ENCODE results near the gene AFF3.
"Not testable (repeated sequence)": the region's sequence is repeated elsewhere in the genome, so short reads cannot be mapped to it uniquely, and the experiment has no call there.

Gene AFF3

GRCh38 chr2:100106460-100106859 is 35.9 kb downstream of the AFF3 start:
- DNase-seq (ENCODE audit: low spot score): no peak

GRCh38 chr2:100105678-100106054 is 36.7 kb downstream of the AFF3 start:
- DNase-seq (ENCODE audit: low spot score): no peak

GRCh38 chr2:100104718-100105677 is 37.4 kb downstream of the AFF3 start:
- peak; percentile 36 for DNase-seq (ENCODE audit: low spot score)

- DNase-seq (ENCODE audit: low spot score): not testable (repeated sequence)
Measured at GRCh38 chr2:100104265-100104664, 38.1 kb downstream of the AFF3 start.

DNA sequence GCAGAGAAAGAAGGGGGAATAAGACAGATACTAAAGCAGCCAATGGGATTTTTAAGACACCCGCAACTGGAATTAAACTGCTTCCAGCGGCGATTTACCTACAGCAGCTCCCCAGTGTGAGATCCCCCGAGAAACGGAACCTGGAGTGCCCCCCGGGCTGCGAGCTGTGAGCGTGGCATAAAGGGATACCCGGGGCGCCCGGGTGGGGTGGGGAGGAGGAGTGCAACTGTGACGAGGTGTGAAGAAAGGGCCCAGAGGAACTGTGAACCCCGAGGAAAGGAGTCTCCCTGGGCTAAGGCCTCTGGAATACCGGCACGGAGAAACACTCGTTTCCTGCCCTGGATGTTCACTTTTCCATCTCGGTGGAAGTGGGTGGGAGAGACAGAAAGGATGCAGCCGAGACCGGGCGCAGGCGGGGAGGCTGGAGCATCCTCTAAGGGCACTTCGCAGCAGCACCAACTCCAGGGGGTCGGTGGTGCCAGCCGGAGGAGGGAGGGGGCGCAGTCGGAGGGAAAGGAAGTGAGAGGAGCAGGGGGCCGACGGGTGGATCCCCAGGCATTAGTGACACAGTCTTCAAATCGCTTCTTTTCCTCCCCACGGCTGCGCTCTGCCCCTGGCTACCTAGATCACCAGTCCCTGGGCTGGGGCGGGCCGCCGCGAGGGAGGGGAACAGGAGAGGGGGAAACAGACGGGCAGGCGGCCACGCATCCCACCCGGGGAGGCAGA is 38.7 kb downstream of the AFF3 start:
- not testable (repeated sequence) for DNase-seq (ENCODE audit: low spot score)

DNA sequence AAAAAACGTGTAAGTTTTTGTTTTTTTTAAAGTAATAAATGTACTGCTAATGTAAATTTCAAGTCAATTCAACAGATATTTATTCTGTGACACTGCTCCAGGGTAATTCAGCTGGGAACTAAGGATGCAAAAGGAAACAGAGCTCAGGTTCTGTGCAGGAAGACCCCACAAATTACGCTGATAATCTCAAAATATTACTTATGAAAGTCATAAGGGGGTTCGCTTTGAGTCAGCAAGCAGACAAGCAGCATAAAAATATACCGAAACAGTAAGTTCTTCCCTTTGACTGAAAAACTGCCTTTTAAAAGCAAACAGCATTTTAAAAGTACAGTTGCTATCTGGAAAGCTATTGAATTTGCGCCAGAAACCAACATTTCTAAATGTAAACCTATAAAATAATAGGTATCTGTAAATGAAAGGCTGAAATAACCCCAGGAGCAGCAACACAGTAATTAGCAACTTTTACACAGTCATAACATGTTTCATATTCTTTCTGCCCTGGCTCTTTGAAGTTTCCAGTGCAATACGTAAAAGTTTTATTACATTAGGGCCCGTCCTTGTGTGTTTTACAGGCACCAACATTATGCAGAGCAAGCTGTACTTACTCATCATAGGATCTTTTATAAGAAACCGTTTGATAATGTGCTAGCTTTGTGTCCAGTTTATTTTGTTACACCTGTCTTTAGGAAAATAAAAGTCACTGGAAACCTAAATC is 39.8 kb downstream of the AFF3 start:
- DNase-seq (ENCODE audit: low spot score): not testable (repeated sequence)

DNA sequence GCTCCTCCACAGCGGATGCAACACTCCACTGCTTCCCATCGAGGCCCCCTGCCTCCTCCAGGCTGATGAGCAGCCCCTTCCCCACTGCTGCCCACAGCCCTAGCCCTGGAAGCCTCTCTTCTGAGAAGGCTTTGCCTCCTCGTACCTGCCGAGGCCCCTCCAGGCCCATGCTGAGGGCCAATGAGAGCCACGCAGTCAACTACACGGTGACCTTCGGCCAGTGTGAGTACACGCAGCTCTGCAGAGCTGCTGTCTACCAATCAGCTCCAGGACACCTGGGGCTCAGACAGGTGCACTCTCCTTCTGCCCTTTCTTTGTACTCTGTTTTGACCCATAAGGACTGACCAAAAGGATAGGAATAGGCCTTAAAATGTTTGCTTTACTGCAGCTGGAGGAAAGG is 43.5 kb downstream of the AFF3 start:
- not testable (repeated sequence) for DNase-seq (ENCODE audit: low spot score)

- DNase-seq (ENCODE audit: low spot score): not testable (repeated sequence)
Measured at GRCh38 chr2:100097611-100098294, 44.6 kb downstream of the AFF3 start.

DNA sequence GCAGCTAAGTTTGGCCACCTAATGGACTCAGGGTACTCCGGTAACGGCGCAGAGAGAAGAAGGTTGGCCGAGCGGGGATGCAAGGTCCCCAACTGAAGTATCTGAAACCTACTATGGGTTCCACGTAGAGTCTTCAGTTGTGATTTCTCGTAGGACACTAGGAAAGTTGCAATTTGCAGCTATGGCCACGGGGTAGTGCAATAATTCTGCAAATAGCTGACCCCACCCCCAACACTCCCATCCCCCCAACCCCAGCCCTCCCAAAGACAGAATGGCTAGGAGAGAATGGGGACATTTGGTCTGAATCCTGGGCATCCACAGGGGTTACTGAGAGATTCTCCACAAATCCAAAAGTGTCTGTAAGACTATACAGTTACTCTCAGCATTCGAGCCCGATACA is 46.5 kb downstream of the AFF3 start:
- DNase-seq (ENCODE audit: low spot score): not testable (repeated sequence)

- not testable (repeated sequence) for DNase-seq (ENCODE audit: low spot score)
Measured at GRCh38 chr2:100091807-100092206, 50.6 kb downstream of the AFF3 start.

DNA sequence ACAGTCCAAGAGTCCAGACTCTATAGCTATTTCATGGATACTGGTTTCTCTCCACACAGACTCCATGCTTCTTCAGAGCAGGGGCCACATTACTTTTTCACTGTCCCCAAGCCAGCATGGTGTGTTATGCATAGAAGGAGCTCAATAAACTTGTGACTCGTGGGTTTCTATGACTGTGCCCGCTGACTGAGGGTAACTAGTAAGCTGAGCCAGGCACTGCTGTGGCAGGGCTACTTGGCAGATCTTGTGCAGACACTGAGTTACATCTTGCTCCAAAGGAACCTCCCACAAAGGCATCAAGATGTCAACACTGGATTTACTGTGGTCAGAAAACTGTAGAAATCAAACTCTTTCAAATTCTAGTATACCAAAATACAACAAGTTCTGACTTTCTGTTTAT is 56.6 kb downstream of the AFF3 start:
- not testable (repeated sequence) for DNase-seq (ENCODE audit: low spot score)

- DNase-seq (ENCODE audit: low spot score): not testable (repeated sequence)
Measured at GRCh38 chr2:100083421-100084216, 58.8 kb downstream of the AFF3 start.

DNA sequence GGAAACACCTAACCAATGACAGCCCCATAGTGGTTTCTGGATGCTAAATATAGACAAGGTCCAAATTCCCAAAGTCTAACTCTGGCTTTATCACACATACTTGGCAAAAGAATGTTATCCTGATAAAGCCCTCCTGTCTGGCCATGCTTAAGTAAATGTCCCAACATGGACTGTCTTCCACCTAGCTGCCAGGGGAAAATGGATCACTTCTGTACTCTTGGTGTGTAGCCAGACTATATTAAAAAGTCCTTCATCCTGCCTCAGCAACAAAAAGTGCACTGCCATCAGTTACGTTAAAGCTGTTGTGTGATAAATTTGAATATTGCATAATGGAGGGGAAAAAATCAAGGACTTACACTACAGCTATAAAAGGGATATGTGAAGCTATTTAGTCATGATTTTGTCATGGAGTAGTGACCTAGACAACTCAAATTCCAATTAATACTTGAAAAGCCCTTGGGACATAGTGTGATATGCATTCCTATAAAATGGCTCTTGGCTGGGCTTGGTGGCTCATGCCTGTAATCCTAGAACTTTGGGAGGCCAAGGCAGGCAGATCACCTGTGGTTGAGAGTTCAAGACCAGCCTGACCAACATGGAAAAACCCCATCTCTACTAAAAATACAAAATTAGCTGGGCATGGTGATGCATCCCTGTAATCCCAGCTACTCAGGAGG is 60.0 kb downstream of the AFF3 start:
- DNase-seq (ENCODE audit: low spot score): not testable (repeated sequence)

- DNase-seq (ENCODE audit: low spot score): no peak
Measured at GRCh38 chr2:100077935-100078334, 64.5 kb downstream of the AFF3 start.

DNA sequence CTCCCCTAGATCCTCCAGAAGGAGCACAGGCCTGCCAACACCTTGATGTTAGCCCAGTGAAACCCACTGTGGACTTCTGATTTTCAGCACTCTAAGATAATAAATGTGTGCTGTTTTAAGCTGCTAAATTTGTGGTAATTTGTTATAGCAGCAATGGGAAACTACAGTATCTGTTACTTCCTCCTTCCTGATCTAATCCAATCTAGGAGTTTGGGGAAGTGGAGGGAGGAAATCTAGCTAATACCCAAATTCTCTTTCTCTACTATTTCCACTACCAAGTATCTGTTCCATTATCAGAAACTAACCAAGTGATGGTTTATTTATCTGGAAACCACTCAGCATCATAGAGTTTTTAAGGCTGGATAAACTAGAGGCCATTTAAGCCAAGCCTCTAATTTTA is 64.9 kb downstream of the AFF3 start:
- no peak for DNase-seq (ENCODE audit: low spot score)

GRCh38 chr2:100075532-100075931 is 66.9 kb downstream of the AFF3 start:
- no peak for DNase-seq (ENCODE audit: low spot score)

GRCh38 chr2:100073110-100073509 is 69.3 kb downstream of the AFF3 start:
- no peak for DNase-seq (ENCODE audit: low spot score)

GRCh38 chr2:100072503-100072902 is 69.9 kb downstream of the AFF3 start:
- no peak for DNase-seq (ENCODE audit: low spot score)

DNA sequence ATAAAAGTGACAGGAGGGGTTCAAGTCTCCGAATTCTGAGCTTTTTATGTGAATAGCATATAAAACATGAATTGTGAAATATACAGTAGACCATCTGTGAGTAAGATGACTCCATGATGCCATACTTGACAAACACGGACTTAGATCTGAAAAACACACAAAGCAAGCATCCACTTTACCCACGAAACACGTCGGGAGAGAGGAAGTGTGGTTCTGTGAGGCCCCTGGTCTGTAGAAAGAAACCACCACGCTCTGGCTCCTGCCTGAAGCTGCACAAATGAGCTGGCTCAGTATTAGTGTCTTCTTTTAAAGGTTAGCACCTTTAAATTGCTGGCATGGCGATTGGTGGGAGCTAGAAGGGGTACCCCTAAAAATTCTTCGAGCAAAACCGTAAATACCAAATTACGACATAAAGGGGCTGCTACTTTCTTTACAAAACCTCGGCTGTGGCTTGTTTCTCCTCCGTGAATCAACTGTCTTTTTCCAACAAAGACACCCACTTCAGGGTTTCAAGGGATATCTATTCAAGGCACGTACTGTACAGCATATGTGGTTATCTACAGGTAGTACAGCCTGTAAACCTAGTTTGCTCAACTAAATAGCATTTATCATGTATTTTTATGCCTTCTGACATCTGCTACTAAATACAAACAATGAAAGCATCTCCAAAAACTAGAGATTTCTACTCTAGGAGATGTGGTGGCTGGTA is 70.9 kb downstream of the AFF3 start:
- DNase-seq (ENCODE audit: low spot score): no peak

GRCh38 chr2:100070078-100070477 is 72.3 kb downstream of the AFF3 start:
- no peak for DNase-seq (ENCODE audit: low spot score)

All from hepatic stellate cell (primary cell).